ENCODE data around the gene MORN1.
"Not testable (repeated sequence)": the region's sequence is repeated elsewhere in the genome, so short reads cannot be mapped to it uniquely, and the experiment has no call there.

MORN1 gene

GRCh38 chr1:2304282-2304681, 87.1 kb downstream of the MORN1 start:
- DNase-seq (ENCODE audit: low read depth), result no peak

GRCh38 chr1:2303781-2304180, 87.6 kb downstream of the MORN1 start:
- no peak for DNase-seq (ENCODE audit: low read depth)

- DNase-seq (ENCODE audit: low read depth), result no peak
Observed at GRCh38 chr1:2303016-2303775, 88.2 kb downstream of the MORN1 start.

- DNase-seq (ENCODE audit: low read depth), result no peak
Observed at GRCh38 chr1:2302292-2302925, 88.9 kb downstream of the MORN1 start.

GRCh38 chr1:2301607-2302291, 89.6 kb downstream of the MORN1 start:
- no peak for DNase-seq (ENCODE audit: low read depth)

DNA sequence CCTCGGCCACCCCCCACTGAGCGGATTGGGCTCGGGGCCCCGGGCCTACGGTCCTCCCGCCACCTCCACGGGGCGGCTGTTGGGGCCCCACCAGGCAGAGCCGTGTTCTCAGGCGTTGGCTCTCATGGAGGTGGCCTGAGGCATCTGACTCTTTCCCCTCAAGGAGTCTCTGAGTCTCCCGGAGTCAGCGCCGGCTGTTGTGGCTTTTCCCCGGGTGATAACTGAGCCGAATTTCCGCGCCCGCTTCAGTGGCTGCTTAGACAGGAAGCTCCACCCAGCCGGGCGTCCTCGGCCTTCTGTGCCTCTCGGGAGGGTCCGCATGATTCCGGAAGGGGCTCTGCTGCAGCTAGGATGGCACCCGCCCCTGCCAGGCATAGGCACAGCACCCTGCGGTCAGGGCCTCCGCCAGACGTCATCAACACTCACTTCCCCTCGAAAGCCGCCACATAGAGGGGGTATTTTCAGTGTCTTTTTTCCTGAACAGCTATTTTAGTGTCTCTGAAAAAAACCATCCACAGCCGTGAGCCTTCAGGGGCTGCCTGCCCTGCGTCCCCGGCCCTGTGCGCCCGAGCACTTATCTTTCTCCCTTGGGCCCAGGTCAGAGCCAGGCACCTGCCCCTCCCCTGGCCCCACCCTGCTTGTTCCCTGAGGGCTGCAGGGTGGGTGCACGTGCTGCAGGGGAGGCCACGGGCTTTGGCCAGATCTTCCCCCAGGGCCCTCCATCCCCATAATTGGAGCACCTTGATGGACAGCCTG, 90.3 kb downstream of the MORN1 start:
- no peak for DNase-seq (ENCODE audit: low read depth)

DNA sequence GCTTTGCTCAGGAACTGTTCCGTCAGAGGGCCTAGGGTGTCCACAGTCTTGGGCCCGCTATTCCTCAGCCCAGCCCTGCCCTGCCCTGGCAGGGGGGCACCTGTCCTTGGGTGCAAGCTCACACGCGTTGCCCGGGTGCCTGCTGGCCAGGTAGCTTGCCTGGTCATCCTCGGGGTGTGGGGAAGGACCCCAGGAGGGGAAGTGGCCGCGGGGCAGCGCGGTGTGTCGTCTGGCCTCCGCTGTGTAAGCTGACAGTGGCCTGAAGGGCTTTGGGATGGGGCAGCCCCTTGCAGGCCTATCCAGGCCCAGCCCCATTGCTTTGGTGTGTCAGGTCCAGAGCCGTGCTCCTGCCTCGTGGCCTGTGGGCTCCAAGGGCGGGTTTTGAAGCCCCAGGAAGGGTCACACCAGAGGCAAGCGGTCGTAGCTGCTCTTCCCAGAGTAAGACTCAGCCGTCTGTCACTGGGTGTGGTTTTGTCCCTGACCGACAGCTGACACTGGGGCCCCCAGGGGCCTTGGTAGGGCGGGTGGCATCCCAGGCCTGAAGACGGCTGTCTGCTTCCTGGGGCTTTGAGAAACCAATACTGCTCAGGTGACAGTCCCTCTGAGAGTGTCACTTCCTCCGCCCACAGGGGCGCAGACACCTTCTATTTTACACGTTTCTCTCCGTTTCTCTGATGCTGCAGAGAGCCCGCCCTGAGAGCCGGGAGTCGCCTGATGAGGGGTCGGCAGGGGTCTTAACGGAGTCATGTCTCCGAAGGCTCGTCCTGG, 91.2 kb downstream of the MORN1 start:
- DNase-seq (ENCODE audit: low read depth), result no peak

GRCh38 chr1:2299131-2299627, 92.2 kb downstream of the MORN1 start:
- DNase-seq (ENCODE audit: low read depth), result no peak

DNA sequence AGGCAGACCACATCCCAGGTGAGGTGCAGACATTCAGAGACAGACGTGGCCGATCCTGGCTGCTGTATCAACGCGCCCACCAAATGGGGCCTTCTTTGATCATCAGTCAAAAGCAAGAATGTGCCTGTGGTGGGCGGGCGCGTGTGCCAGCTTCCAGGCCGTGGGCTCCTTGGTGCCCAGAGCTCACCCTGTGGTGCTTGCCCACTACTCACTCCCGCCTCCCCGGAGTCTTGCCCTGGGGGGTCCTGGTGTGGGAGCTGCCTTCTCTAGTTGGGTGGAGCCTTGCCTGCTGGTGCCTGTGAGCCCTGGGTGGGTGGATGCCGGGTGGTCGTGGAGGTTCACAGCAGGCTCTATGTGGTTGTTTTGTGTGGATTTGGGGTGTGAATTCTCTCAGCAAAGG, 92.7 kb downstream of the MORN1 start:
- DNase-seq (ENCODE audit: low read depth), result no peak

DNA sequence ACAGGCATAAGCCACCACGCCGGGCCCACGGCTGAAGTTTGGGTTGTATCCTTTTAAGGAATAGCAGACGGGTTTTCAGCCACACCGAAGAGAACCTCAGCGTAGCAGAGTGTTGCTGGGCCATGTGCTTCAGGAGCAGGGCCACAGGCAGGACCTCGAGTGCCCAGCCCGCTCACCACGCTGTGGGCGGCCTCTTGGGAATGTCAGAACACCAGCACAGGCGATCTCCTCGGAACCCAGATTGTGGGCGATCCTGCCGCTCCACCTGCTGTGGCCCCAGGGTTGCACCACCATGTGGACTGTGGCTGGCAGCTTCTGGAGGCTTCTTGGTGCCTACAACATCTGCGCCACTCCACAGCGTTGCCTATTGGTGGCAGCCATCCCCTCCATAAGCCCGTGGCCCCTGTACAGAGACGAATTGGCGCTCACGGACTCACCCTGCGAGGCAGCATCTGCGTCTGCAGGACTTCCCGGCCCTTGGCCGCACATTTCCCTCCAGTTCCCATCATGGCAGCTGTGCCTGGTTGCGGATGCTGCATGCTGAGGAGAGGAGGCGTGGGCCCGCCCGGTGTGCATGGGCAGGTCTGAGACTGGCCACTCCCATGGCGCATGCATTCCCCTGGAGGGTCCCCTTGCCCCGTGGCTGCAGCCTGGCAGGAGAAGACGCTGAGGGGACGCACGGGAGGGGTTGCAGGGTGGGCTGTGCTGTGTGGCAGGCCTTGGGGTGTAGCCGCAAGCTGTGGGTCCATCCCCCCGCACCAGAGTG, 93.9 kb downstream of the MORN1 start:
- no peak for DNase-seq (ENCODE audit: low read depth)

GRCh38 chr1:2296614-2297013, 94.7 kb downstream of the MORN1 start:
- no peak for DNase-seq (ENCODE audit: low read depth)

GRCh38 chr1:2296211-2296610, 95.1 kb downstream of the MORN1 start:
- not testable (repeated sequence) for DNase-seq (ENCODE audit: low read depth)

GRCh38 chr1:2295526-2295925, 95.8 kb downstream of the MORN1 start:
- no peak for DNase-seq (ENCODE audit: low read depth)

DNA sequence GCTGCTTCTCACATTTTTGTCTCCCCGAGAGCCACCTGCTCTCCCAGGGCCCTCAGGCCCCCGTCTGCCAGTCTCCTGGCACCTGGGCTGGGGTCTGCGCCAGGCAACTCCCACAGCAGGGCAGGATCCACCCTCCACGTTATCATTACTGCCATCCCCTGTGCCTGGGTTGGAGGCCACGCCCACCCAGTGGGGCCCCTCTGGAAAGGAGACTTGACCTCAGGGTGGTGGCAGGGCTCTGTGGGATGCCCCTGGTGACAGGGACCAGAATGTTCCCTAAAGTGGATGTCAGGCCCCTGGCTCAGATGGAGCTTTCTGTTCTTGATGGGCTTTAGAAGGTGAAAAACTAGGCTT, 96.7 kb downstream of the MORN1 start:
- no peak for DNase-seq (ENCODE audit: low read depth)

GRCh38 chr1:2294033-2294724, 97.2 kb downstream of the MORN1 start:
- DNase-seq (ENCODE audit: low read depth), result no peak

- no peak for DNase-seq (ENCODE audit: low read depth)
Observed at GRCh38 chr1:2292725-2293450, 98.5 kb downstream of the MORN1 start.

- no peak for DNase-seq (ENCODE audit: low read depth)
Observed at GRCh38 chr1:2291577-2291976, 99.8 kb downstream of the MORN1 start.

DNA sequence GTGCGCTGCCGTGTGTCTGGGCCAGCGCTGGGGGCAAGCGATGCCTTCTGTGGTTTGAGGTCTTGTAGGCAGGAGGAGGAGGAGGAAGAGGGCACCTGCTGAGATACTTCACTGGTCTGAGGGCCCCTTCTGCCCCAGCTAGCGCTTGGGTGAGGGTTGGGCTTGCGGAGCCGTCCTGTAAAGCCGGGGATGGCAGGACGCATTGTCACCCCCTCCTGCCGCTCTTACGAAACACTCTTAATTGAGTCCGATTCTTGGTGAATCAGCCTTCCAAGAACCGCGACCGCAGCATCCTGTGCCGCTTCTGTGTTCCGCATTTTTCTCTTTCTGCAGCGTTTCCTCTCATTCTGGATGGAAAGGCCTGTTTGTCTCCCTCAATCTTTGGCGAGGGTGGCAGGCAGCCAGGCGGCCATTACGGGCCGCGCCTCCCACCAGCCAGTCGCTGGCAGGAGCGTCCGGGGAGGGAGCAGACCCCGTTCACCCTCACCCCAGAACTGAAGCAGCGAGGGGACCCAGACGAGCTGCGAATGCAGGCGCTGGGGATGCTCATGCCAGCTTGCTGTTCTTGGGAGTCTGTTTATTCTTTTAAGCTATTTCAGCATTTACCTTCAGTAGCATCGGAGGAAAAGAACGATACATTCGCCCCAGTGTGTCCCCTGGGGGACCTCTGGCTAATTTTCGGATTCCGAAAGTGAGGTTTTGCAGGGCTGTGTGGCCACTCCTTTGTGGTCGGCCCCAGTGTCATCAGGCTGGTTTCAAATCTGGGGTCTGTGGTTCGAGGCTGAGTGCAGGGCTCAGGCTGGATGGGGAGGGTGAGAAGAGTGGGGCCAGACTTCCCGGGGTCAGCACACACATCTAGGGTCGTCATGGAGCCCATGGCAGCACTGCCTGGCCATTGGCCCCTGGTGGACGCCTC, 100.5 kb downstream of the MORN1 start:
- peak; percentile 90 for DNase-seq (ENCODE audit: low read depth)
